Measurements from ENCODE around the gene EPHX1. TPM values are rescaled to one million over a fixed set of nuclear protein-coding genes. Genes with fewer than 3 reads are reported as not detected.

Gene EPHX1
- total RNA-seq, 4 donors from 2014 or later: 59.0 to 136 (median 85.6) TPM

DNA sequence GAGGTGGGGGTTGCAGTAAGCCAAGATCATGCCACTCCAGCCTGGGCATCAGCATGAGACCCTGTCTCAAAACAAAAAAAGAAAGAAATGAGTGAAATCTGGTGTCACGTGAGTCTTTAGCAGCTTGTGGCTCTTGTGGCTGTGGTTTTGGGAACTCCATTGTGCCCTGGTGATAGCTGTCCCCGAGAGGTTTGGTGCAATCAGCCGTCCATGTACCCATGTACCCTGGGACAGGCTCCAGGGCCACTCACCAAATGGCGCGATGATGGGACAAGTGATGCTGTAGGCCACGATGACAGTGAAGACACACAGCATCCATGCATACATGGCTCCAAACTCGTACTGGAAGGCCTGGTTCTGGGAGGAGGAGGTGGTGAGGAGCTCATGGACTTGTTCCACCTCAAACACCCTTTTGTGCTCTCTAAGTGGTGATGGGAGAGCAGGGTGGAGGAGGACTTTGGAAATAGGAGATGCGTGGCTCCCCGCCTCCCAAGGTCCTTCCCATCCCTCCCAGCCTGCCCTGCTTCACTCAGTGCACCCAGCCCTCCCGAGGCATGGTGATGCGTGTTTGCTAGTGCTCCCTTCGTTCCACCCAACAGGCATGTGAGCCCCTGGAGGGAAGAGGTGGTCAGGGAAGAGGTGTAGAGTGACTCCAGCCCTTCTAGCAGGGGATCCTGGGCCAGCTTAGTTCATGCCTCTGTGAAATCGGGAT, 42.6 kb downstream of the EPHX1 start:
- TF ChIP-seq POLR2AphosphoS5 (IDR thresholded peaks at IDR 0.05) (no peak), EP300 (IDR thresholded peaks at IDR 0.05) (no peak), POLR2A (IDR thresholded peaks at IDR 0.05; ENCODE audit: low read depth) (no peak)
- TF ChIP-seq, protein P1, sequence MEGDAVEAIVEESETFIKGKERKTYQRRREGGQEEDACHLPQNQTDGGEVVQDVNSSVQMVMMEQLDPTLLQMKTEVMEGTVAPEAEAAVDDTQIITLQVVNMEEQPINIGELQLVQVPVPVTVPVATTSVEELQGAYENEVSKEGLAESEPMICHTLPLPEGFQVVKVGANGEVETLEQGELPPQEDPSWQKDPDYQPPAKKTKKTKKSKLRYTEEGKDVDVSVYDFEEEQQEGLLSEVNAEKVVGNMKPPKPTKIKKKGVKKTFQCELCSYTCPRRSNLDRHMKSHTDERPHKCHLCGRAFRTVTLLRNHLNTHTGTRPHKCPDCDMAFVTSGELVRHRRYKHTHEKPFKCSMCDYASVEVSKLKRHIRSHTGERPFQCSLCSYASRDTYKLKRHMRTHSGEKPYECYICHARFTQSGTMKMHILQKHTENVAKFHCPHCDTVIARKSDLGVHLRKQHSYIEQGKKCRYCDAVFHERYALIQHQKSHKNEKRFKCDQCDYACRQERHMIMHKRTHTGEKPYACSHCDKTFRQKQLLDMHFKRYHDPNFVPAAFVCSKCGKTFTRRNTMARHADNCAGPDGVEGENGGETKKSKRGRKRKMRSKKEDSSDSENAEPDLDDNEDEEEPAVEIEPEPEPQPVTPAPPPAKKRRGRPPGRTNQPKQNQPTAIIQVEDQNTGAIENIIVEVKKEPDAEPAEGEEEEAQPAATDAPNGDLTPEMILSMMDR (IDR thresholded peaks at IDR 0.05): no peak
- Histone ChIP-seq H3K4me3 (no peak overlapping the region), H3K4me1 (peaks cover 5 to 21% (median 6%) of the 10 kb centered on the region in 4 donors), H3K36me3 (peaks cover 16 to 88% (median 78%) of the 10 kb centered on the region in 4 donors), H3K9me3 (no peaks in the 10 kb centered on the region), H3K27ac (replicated peaks in 1 of 4) (no peak overlapping the region), H3K27me3 (no peaks in the 10 kb centered on the region)
- 88% methylated on average over 13 of the region's 13 CpGs for WGBS
- DNase-seq (ENCODE audit: extremely low spot score): no peak
- intact Hi-C loops (cut with DNase I): no loop called here

DNA sequence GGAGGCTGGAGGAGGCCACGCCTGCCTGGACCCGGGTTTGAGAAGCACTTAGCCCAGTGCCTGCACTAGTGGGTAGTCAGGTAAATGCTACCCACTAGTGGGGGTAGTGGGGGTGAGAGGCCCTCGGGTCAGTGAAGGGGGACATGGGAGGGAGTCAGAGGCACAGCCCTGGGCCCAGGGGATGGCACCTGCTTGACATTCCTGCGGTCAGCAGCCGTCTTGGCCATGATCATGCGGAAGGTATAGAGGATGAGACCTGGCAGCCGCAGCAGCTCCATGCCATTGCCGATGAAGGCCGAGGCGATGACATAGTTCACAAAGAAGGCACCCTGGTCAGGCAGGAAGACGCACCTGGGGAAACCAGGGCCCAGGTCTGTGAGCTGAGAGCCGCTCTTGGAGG, 43.5 kb downstream of the EPHX1 start:
- Histone ChIP-seq H3K4me3 (no peak overlapping the region), H3K9me3 (no peaks in the 10 kb centered on the region), H3K27me3 (no peaks in the 10 kb centered on the region), H3K36me3 (peaks cover 11 to 87% (median 75%) of the 10 kb centered on the region in 4 donors), H3K27ac (replicated peaks in 1 of 4) (no peak overlapping the region), H3K4me1 (peaks cover 5 to 21% (median 6%) of the 10 kb centered on the region in 4 donors)
- WGBS: 97% methylated on average over 11 of the region's 12 CpGs
- TF ChIP-seq, protein P1 (IDR thresholded peaks at IDR 0.05): no peak
- TF ChIP-seq EP300 (IDR thresholded peaks at IDR 0.05): no peak
- no peak for TF ChIP-seq POLR2A (IDR thresholded peaks at IDR 0.05; ENCODE audit: low read depth)
- no peak for TF ChIP-seq POLR2AphosphoS5 (IDR thresholded peaks at IDR 0.05)
- no peak for DNase-seq (ENCODE audit: extremely low spot score)
- intact Hi-C loops (cut with DNase I): no loop called here

DNA sequence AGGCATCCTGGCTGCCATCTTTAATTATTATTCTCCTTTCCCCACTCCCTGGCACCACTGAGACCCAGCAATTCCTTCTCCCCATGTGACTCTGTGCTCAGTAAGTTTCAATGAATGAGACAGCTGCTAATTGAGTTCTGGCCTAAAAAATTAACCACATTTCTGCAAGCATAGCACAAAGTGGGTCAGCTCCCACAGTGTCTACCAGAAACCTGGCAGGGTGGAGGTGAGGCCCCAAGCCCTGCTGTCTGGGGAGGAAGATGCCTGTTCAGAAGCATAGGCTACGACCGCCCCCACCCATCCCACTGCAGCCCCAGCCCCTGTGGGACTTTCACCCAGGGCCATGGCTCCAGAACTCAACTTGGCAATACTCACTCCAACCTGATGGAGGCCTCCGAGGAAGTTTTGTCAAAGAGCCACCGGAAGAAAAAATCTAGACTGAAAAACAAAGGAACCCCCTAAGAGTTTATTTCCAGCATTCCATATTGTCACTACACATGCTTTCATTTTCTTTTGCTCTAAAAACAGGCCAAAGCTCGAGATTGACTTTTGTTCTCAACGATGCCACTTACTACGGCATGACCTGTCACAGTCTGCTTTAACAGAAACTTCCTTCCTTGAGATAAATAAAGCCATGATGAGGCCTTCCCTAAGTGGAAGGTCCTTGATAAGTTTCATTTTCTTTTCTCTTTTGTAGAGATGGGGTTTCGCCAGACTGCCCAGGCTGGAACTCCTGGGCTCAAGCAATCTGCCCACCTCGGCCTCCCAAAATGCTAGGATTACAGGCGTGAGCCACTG, 45.8 kb downstream of the EPHX1 start:
- no peak for DNase-seq (ENCODE audit: extremely low spot score)
- Histone ChIP-seq H3K27me3 (no peaks in the 10 kb centered on the region), H3K4me3 (no peak overlapping the region), H3K36me3 (peaks cover 17 to 96% (median 82%) of the 10 kb centered on the region in 4 donors), H3K4me1 (no peaks in the 10 kb centered on the region), H3K9me3 (no peaks in the 10 kb centered on the region), H3K27ac (replicated peaks in 1 of 4) (no peak overlapping the region)
- intact Hi-C loops (cut with DNase I): no loop called here
- 77% methylated on average over 10 of the region's 10 CpGs for WGBS
- TF ChIP-seq, protein P1 (IDR thresholded peaks at IDR 0.05): no peak
- TF ChIP-seq EP300 (IDR thresholded peaks at IDR 0.05): no peak
- TF ChIP-seq POLR2AphosphoS5 (IDR thresholded peaks at IDR 0.05): no peak
- TF ChIP-seq POLR2A (IDR thresholded peaks at IDR 0.05; ENCODE audit: low read depth): no peak

DNA sequence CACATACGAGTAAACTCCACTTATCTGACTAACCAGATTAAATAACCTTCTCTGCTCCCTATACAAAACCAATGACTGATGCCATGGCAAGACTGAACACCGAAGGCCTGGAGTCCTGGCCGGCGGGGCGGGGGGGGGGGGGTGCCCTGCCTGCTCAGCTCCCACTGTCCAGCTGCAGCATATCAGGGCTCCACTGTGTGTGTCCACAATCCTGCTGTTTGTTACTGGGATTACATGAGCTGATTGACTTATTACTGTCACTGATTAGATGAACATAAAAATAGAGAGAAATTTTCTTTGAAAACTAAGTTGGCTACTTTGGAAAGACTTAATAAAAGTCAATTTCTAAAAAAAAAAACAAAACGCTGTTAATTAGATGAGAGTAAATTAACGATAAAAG, 47.3 kb downstream of the EPHX1 start:
- peaks cover 0 to 1% (median 0%) of the 10 kb centered on the region in 4 donors for H3K4me1 ChIP-seq
- intact Hi-C loops (cut with DNase I): no loop called here
- H3K27ac ChIP-seq (replicated peaks in 1 of 4): no peak overlapping the region
- TF ChIP-seq POLR2AphosphoS5 (IDR thresholded peaks at IDR 0.05) (no peak), POLR2A (IDR thresholded peaks at IDR 0.05; ENCODE audit: low read depth) (no peak), EP300 (IDR thresholded peaks at IDR 0.05) (no peak)
- TF ChIP-seq, protein P1 (IDR thresholded peaks at IDR 0.05): no peak
- no peaks in the 10 kb centered on the region for H3K27me3 ChIP-seq
- peaks cover 33 to 96% (median 88%) of the 10 kb centered on the region in 4 donors for H3K36me3 ChIP-seq
- no peak for DNase-seq (ENCODE audit: extremely low spot score)
- no peaks in the 10 kb centered on the region for H3K9me3 ChIP-seq
- no peak overlapping the region for H3K4me3 ChIP-seq
- WGBS: 51% methylated on average over 7 of the region's 7 CpGs
